Erythroblast (primary cell): ENCODE measurements around the gene LRRC47.

Experiments
- GATA1 ChIP-seq: IDR thresholded peaks from 2 replicates; pipeline ENCODE4 v1.6.1; 2011; ENCODE audit warnings: low read depth, mild to moderate bottlenecking, control low read depth, low read length, moderate library complexity
- POLR2A ChIP-seq: IDR thresholded peaks from 2 replicates; pipeline ENCODE4 v1.6.1; 2011; ENCODE audit warnings: mild to moderate bottlenecking, low read length

DNA sequence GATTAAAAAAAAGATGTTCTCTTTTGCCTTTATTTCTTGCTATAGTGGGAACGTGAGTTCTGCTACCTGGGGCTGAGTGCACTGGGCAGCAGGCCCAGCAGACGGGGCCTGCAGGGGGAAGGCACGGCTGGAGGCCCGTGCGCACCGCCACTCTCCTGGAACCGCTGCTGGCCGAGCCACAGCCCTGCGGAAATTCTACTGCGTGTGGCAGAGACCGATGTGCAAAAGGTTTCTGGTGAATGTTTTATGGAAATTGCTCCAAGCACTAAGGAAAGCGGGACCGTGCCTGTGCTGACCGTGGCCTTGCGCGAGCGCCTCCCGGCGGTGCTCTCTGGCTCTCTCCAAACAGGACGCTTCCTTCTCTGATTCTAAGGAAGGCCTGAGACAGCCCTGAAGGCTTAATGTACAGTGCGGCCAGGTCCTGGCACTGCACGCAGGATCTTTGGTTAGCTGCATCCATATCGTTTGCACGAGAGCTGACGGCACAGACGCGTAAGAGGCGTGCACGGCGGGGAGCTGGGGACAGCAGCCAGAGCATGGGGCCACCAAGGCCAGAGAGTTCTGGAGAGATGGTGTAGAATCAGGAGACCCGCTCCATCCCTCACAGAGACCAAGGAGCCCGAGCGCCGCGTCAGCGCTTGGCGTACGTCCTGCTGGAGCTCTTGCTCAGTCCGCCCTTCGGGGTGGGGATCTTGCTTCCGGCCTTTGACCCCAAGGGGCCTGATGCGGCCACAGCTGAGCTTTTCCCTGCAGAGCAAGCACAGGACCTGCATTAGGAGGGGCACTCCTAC lies 18.7 kb upstream of the LRRC47 start:
- TF ChIP-seq POLR2A (no peak), GATA1 (no peak)
